ENCODE measurements around the gene KLHL41.
"Not testable (repeated sequence)": the region's sequence is repeated elsewhere in the genome, so short reads cannot be mapped to it uniquely, and the experiment has no call there.

Gene KLHL41

DNA sequence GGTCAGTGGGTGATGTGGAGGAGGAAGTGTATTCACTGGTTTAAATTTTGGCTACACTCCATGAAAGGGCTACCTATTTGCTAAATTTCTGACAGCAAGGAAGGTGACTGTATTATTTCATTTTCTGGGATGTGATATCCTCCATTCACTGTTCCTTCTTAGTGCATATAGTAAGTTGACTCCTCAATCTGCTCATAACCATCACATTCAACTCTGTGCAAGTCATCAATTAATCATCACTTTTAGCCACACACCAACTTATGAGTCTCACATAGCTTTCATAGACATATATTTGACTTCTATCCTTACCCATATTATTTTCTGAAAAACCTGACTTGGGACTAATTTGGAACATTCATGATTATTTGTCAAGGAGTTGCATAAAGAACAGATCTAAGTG lies 16.9 kb downstream of the KLHL41 start:
- H3K4me3 ChIP-seq (ENCODE audit: low read depth, low read length): no peak overlapping the region
- in situ Hi-C loops (cut with HindIII; ENCODE audit: low sequenced_read_pairs): no loop called here
- no peak for DNase-seq (ENCODE audit: low read depth, low spot score)
- TF ChIP-seq, protein P1, sequence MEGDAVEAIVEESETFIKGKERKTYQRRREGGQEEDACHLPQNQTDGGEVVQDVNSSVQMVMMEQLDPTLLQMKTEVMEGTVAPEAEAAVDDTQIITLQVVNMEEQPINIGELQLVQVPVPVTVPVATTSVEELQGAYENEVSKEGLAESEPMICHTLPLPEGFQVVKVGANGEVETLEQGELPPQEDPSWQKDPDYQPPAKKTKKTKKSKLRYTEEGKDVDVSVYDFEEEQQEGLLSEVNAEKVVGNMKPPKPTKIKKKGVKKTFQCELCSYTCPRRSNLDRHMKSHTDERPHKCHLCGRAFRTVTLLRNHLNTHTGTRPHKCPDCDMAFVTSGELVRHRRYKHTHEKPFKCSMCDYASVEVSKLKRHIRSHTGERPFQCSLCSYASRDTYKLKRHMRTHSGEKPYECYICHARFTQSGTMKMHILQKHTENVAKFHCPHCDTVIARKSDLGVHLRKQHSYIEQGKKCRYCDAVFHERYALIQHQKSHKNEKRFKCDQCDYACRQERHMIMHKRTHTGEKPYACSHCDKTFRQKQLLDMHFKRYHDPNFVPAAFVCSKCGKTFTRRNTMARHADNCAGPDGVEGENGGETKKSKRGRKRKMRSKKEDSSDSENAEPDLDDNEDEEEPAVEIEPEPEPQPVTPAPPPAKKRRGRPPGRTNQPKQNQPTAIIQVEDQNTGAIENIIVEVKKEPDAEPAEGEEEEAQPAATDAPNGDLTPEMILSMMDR (IDR thresholded peaks at IDR 0.05; ENCODE audit: low read depth, low read length): no peak

DNA sequence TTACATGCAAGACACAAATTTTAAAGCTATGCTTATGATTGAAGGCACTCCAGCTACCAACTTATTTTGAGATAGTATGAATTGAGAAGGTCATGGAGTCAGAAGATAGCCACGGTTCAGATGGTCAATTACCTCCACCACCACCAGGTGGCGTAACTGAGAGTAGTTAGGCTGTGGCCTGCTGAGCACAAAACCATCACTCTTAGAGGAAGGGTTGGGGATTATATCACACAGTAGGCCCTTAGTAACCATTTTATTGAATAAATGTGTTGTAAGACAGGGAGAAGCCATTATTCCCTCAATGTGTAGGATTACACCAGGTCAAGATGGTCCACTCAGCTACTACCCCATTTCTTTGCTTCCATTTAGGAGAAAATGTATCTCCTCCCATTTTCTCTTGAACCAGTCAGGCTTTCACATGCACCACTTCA lies 18.8 kb downstream of the KLHL41 start:
- H3K4me3 ChIP-seq (ENCODE audit: low read depth, low read length): no peak overlapping the region
- DNase-seq (ENCODE audit: low read depth, low spot score): peak; percentile 50
- TF ChIP-seq, protein P1 (IDR thresholded peaks at IDR 0.05; ENCODE audit: low read depth, low read length): peak; percentile 85
- in situ Hi-C loops (cut with HindIII; ENCODE audit: low sequenced_read_pairs): no loop called here

DNA sequence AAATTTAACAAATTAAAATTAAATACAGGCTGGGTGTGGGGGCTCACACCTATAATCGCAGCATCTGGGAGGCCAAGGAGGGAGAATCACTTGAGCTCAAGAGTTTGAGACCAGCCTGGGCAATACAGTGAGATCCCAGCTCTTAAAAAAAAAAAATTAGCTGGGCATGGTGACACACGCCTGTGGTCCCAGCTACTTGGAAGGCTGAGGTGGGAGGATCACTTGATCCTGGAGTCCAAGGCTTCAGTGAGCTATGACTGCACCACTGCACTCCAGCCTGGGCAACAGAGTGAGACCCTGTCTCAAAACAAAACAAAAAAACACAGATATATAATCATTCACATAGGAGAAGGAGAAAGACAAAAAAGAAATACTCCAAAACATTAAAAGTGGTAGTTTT lies 30.0 kb downstream of the KLHL41 start:
- DNase-seq (ENCODE audit: low read depth, low spot score); H3K4me3 ChIP-seq (ENCODE audit: low read depth, low read length); in situ Hi-C loops (cut with HindIII; ENCODE audit: low sequenced_read_pairs): not testable (repeated sequence)

DNA sequence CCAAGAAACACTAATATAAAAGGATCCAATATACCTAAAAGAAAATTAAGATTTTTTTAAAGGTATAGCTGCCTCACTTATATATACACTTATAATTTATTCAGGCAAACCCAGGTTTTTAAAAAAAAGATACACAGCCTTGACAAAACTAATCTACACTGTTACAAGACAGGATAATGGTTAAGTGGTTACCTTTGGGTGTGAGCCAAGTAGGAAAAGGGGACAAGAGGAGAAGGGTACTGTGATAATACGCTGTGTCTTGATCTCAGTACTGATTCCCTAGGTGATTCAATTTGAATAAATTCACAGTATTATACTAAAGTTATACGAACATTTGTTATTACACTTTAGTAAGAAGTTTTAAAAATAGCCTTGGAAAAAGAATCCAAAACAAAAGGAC lies 30.6 kb downstream of the KLHL41 start:
- no peak for DNase-seq (ENCODE audit: low read depth, low spot score)
- TF ChIP-seq, protein P1 (IDR thresholded peaks at IDR 0.05; ENCODE audit: low read depth, low read length): no peak
- in situ Hi-C loops (cut with HindIII; ENCODE audit: low sequenced_read_pairs): no loop called here
- no peak overlapping the region for H3K4me3 ChIP-seq (ENCODE audit: low read depth, low read length)

DNA sequence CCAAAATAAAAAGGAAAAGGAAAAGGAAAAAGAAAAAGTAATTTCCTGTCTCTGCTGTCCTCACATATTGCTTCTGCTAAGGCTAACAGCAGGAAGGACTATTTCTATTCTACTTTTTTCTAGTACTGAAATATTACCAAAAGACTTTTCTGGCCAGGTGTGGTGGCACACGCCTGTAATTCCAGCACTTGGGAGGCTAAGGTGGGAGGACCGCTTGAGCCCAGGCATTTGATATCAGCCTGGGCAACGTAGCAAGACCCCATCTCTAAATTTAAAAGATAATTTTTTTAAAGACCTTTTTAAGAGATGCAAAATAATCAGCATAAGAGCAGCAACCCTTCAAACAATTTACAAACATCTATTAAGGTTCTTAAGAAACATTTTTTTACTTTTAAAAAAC lies 32.9 kb downstream of the KLHL41 start:
- TF ChIP-seq, protein P1 (IDR thresholded peaks at IDR 0.05; ENCODE audit: low read depth, low read length): no peak
- no peak overlapping the region for H3K4me3 ChIP-seq (ENCODE audit: low read depth, low read length)
- DNase-seq (ENCODE audit: low read depth, low spot score): no peak
- in situ Hi-C loops (cut with HindIII; ENCODE audit: low sequenced_read_pairs): no loop called here

DNA sequence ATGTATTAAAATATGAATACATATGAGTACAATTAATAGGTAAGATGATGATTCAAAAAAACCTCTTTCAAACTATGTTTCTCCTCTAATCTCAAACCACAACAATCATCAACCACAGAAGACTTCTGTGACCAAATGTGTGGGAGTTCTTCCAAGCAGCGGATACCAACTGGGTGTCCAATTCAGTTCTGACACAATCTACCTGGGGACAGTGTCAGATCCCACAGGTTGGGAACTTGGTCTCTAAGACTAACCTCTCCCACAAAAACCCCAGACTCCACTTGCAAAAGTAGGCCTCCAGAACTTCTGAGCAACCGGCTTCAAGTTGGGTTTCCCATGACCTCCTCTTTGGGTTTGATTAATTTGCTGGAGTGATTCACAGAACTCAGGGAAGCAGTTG lies 37.3 kb downstream of the KLHL41 start:
- no peak overlapping the region for H3K4me3 ChIP-seq (ENCODE audit: low read depth, low read length)
- TF ChIP-seq, protein P1 (IDR thresholded peaks at IDR 0.05; ENCODE audit: low read depth, low read length): no peak
- DNase-seq (ENCODE audit: low read depth, low spot score): no peak
- in situ Hi-C loops (cut with HindIII; ENCODE audit: low sequenced_read_pairs): no loop called here

DNA sequence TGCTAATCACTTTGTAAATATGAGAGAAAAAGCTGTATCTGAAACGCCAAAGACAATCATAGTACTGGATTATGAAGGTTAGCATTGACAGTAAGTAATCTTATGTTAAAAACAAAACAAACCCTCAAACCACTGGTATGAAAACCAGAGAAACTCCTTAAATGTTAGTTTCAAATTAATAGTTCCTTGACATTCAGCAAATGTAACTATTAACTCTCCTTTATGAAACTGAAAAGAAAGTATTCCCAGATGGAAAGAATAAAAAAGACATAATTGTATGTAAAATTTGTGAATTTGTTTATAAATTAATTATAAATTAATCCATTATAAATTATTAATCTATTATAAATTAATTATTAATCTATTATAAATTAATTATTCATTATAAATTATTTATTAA lies 51.9 kb downstream of the KLHL41 start:
- H3K4me3 ChIP-seq (ENCODE audit: low read depth, low read length): no peak overlapping the region
- no peak for DNase-seq (ENCODE audit: low read depth, low spot score)
- TF ChIP-seq, protein P1 (IDR thresholded peaks at IDR 0.05; ENCODE audit: low read depth, low read length): no peak
- in situ Hi-C loops (cut with HindIII; ENCODE audit: low sequenced_read_pairs): no loop called here

DNA sequence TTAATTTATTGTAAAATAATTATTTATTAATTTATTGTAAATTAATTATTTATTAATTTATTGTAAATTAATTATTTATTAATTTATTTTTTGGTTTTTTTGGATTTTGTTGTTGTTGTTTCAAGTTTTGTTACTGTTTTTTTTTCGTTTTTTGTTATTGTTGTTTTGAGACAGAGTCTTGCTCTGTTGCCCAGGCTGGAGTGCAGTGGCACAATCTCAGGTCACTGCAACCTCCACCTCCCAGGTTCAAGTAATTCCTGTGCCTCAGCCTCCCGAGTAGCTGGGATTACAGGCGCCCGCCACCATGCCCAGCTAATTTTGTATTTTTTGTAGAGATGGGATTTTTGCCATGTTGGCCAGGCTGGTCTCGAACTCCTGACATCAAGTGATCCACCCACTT lies 52.6 kb downstream of the KLHL41 start:
- H3K4me3 ChIP-seq (ENCODE audit: low read depth, low read length); in situ Hi-C loops (cut with HindIII; ENCODE audit: low sequenced_read_pairs); DNase-seq (ENCODE audit: low read depth, low spot score): not testable (repeated sequence)

Measured in astrocyte of the spinal cord (primary cell).